SK-N-SH (cell line): Measurements from ENCODE around the gene PLLP. TPM values are rescaled to one million over a fixed set of nuclear protein-coding genes. Genes with fewer than 3 reads are reported as not detected.

Experiments used
- CTCF ChIA-PET: fragments of 300-600, 350-600 bp; formaldehyde crosslinking; extraction: SDS; loops from one replicate; lab custom pipeline; 2021; lab: Yijun Ruan, JAX
- POLR2A ChIA-PET: fragments of 350-600 bp; sonication (Branson Sonifier 250); formaldehyde crosslinking; extraction: SDS; loops from one replicate; lab custom pipeline; 2020; ENCODE audit warnings: antibody characterized with exemption, inconsistent platforms; lab: Yijun Ruan, JAX
- DNase-seq: peaks from one replicate; pipeline ENCODE4 v3.0.0; 2012
- H2AFZ ChIP-seq: fragments of 200-600 bp; sonication (generic); 2 replicates; pipeline ENCODE4 v1.8.1; 2016; ENCODE audit warnings: antibody characterized with exemption, mild to moderate bottlenecking, low read depth
- H3F3A ChIP-seq: fragments of 200-600 bp; sonication (generic); replicated peaks from 2 replicates; pipeline ENCODE3; 2016; ENCODE audit warnings: antibody characterized with exemption, mild to moderate bottlenecking; ENCODE audit not compliant: insufficient read depth
- H3K27ac ChIP-seq, 2 experiments: fragments of 200-500 bp in 1 of 2; fragments of 200-600 bp in 1 of 2; sonication (Bioruptor generic) in 1 of 2; sonication (generic), shearing (Covaris generic) in 1 of 2; 2 replicates each; pipeline versions ENCODE4 v1.5.1 to v1.6.1; 2014 to 2016; ENCODE audit warnings: low read depth in 2 of 2, inconsistent platforms in 1 of 2, low read length in 1 of 2, mild to moderate bottlenecking in 1 of 2, mixed read lengths in 1 of 2
- H3K27me3 ChIP-seq: fragments of 200-600 bp; sonication (generic), shearing (Covaris generic); 2 replicates; pipeline ENCODE4 v1.6.1; 2016; ENCODE audit warnings: mixed run types; ENCODE audit not compliant: insufficient read depth
- H3K36me3 ChIP-seq, 2 experiments: fragments of 200-500 bp in 1 of 2; fragments of 200-600 bp in 1 of 2; sonication (Bioruptor generic) in 1 of 2; sonication (generic) in 1 of 2; replicated peaks in 1 of 2; 2 replicates each; pipeline versions ENCODE3 to v1.5.1; 2014 to 2016; ENCODE audit warnings: low read length in 1 of 2, mild to moderate bottlenecking in 1 of 2; ENCODE audit not compliant: insufficient read depth in 2 of 2, control insufficient read depth in 1 of 2
- H3K4me1 ChIP-seq, 2 experiments: fragments of 200-500 bp in 1 of 2; fragments of 200-600 bp in 1 of 2; sonication (Bioruptor generic) in 1 of 2; sonication (generic), shearing (Covaris generic) in 1 of 2; 2 replicates each; pipeline versions ENCODE4 v1.5.1 to v1.6.1; 2014 to 2016; ENCODE audit warnings: low read depth in 1 of 2, low read length in 1 of 2, mixed run types in 1 of 2; ENCODE audit not compliant: insufficient read depth in 2 of 2, control insufficient read depth in 1 of 2
- H3K4me2 ChIP-seq: fragments of 200-600 bp; sonication (generic), shearing (Covaris generic); 2 replicates; pipeline ENCODE4 v1.6.1; 2017; ENCODE audit warnings: mixed run types
- H3K4me3 ChIP-seq, 2 experiments: fragments of 200-500 bp in 1 of 2; fragments of 200-600 bp in 1 of 2; sonication (Bioruptor generic) in 1 of 2; sonication (generic), shearing (Covaris generic) in 1 of 2; 2 replicates each; pipeline versions ENCODE4 v1.5.1 to v1.8.1; 2014 to 2016; ENCODE audit warnings: low read depth in 2 of 2, inconsistent platforms in 1 of 2, low read length in 1 of 2, mild to moderate bottlenecking in 1 of 2, mixed read lengths in 1 of 2, moderate library complexity in 1 of 2
- H3K79me2 ChIP-seq: fragments of 200-600 bp; sonication (generic); 2 replicates; pipeline ENCODE4 v1.8.1; 2017; ENCODE audit warnings: mild to moderate bottlenecking; ENCODE audit not compliant: insufficient read depth
- H3K9ac ChIP-seq: fragments of 200-600 bp; sonication (generic); 2 replicates; pipeline ENCODE4 v1.6.1; 2017; ENCODE audit warnings: mixed run types
- H3K9me2 ChIP-seq: fragments of 200-600 bp; sonication (generic); 2 replicates; pipeline ENCODE4 v1.6.1; 2017; ENCODE audit warnings: mixed run types
- H3K9me3 ChIP-seq: fragments of 200-600 bp; sonication (generic); 2 replicates; pipeline ENCODE4 v1.6.1; 2017; ENCODE audit warnings: mixed run types, mild to moderate bottlenecking, moderate library complexity
- H4K20me1 ChIP-seq: fragments of 200-600 bp; sonication (generic); 2 replicates; pipeline ENCODE4 v1.6.1; 2017; ENCODE audit warnings: mild to moderate bottlenecking, mixed run types; ENCODE audit not compliant: insufficient read depth
- CHD2 ChIP-seq: fragments of 150-350 bp; IDR thresholded peaks from 2 replicates; pipeline ENCODE4 v1.6.1; 2018; ENCODE audit warnings: low read length; ENCODE audit not compliant: partially characterized antibody
- EZH2phosphoT487 ChIP-seq: fragments of 200-600 bp; sonication (generic); IDR thresholded peaks from 2 replicates; pipeline ENCODE4 v1.6.1; 2017; ENCODE audit warnings: low read depth, mixed run types, mild to moderate bottlenecking, antibody characterized with exemption, moderate library complexity, borderline replicate concordance
- FOXJ3 ChIP-seq: sonication (generic); formaldehyde crosslinking; IDR thresholded peaks from 2 replicates; pipeline ENCODE4 v1.5.1; 2020; ENCODE audit warnings: mild to moderate bottlenecking, missing genetic modification reagents
- FOXM1 ChIP-seq: IDR thresholded peaks from 2 replicates; pipeline ENCODE4 v1.4.0; 2012; ENCODE audit warnings: low read depth, mild to moderate bottlenecking
- GATA2 ChIP-seq: sonication (generic); formaldehyde crosslinking; IDR thresholded peaks from 2 replicates; pipeline ENCODE4 v1.5.0; 2020; ENCODE audit warnings: mild to moderate bottlenecking, missing genetic modification reagents
- JUND ChIP-seq: IDR thresholded peaks from 2 replicates; pipeline ENCODE4 v1.4.0; 2012
- MEF2A ChIP-seq: IDR thresholded peaks from 2 replicates; pipeline ENCODE4 v1.4.0; 2012; ENCODE audit warnings: low read depth, borderline replicate concordance
- RAD21 ChIP-seq: IDR thresholded peaks from 2 replicates; pipeline ENCODE4 v1.6.1; 2012; ENCODE audit warnings: mild to moderate bottlenecking, low read length
- RCOR1 ChIP-seq: fragments of 150-350 bp; IDR thresholded peaks from 2 replicates; pipeline ENCODE4 v1.6.1; 2017; ENCODE audit warnings: antibody characterized with exemption, low read length
- RFX5 ChIP-seq: IDR thresholded peaks from 2 replicates; pipeline ENCODE4 v1.6.1; 2012; ENCODE audit warnings: mild to moderate bottlenecking, improper control_type of control experiment, low read length
- RXRA ChIP-seq: IDR thresholded peaks from 2 replicates; pipeline ENCODE4 v1.4.0; 2012; ENCODE audit warnings: low read depth, mild to moderate bottlenecking, borderline replicate concordance
- SMC3 ChIP-seq: IDR thresholded peaks from 2 replicates; pipeline ENCODE4 v1.6.1; 2012; ENCODE audit warnings: low read depth, low read length, improper control_type of control experiment
- TAF1 ChIP-seq: IDR thresholded peaks from 2 replicates; pipeline ENCODE4 v1.6.1; 2012; ENCODE audit warnings: low read depth, mild to moderate bottlenecking, low read length, moderate library complexity, borderline replicate concordance
- TCF12 ChIP-seq: IDR thresholded peaks from 2 replicates; pipeline ENCODE4 v1.4.0; 2012
- TEAD4 ChIP-seq: IDR thresholded peaks from 2 replicates; pipeline ENCODE4 v1.4.0; 2012; ENCODE audit warnings: mild to moderate bottlenecking, borderline replicate concordance; ENCODE audit not compliant: insufficient read depth
- YY1 ChIP-seq: IDR thresholded peaks from 2 replicates; pipeline ENCODE4 v1.4.0; 2012; ENCODE audit warnings: low read depth, mild to moderate bottlenecking
- WGBS: methylation state at CpG from one replicate; pipeline ENCODE4 v1.1.6; 2017; ENCODE audit warnings: low lambda C conversion rate; 5-methylcytosine and 5-hydroxymethylcytosine counted together
- polyA plus RNA-seq, 3 experiments: library from polyadenylated mRNA; depleted of rRNA; stranded (reverse); fragments of >200 nt; gene quantifications; 2 replicates each; pipeline ENCODE4 v1.2.3, GENCODE V29; 2012
- TF ChIP-seq, protein P1 (sequence below): IDR thresholded peaks from 2 replicates; pipeline ENCODE4 v1.4.0; 2012; ENCODE audit warnings: low read depth, borderline replicate concordance
- TF ChIP-seq, protein P2 (sequence below): IDR thresholded peaks from 2 replicates; pipeline ENCODE4 v1.4.0; 2012; ENCODE audit warnings: low read depth
- TF ChIP-seq, protein P3 (sequence below): fragments of 150-350 bp; IDR thresholded peaks from 2 replicates; pipeline ENCODE4 v1.6.1; 2017; ENCODE audit warnings: antibody characterized with exemption, low read length, low read depth, borderline replicate concordance
- TF ChIP-seq, protein P4 (sequence below): fragments of 150-350 bp; IDR thresholded peaks from 2 replicates; pipeline ENCODE4 v1.6.1; 2016; ENCODE audit warnings: mild to moderate bottlenecking, low read depth, low read length

The PLLP gene
- polyA plus RNA-seq, 1 of the 3 experiments (the other 2 are of a cell fraction): 1.3 TPM

DNA sequence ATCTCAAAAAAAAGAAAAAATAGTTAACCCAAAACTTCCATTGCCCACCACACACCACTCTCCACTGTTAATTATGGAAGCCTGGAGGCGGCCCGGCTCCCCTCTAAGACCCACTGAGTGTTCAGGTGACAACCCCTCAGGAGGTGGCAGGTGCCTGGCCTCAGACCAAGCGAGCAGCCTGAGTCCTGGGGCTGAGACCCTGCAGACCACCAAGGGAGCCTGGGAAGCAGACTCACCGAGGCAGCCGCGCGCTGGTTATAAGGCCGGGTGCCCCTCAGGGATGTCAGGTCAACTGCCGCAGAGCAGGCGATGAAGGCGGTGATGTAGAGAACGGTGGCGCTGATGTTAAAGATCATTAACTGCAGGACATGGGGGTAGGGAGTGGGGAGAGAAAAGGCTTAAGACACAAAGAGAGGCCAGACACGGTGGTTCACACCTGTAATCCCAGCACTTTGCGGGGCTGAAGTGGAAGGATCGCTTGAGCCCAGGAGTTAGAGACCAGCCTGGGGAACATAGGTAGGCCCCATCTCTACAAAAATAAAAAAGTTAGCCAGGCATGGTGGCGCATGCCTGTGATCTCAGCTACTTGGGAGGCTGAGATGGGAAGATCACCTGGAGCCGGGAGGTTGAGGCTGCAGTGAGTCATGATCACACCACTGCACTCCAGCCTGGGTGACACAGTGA is 26.1 kb downstream of the PLLP start:
- H3K79me2 ChIP-seq: no peaks in the 10 kb centered on the region
- H3K9ac ChIP-seq: no peak overlapping the region
- no peak overlapping the region for H3K4me2 ChIP-seq
- WGBS: 95% methylated on average over 16 of the region's 18 CpGs
- no peak for DNase-seq
- ChIA-PET CTCF (no interaction called here), POLR2A (no interaction called here)
- H3K4me3 ChIP-seq: no peak overlapping the region
- H3F3A ChIP-seq: peaks cover 2% of the 10 kb centered on the region
- H3K9me3 ChIP-seq: no peaks in the 10 kb centered on the region
- no peaks in the 10 kb centered on the region for H3K9me2 ChIP-seq
- TF ChIP-seq GATA2 (CRISPR knock-in tag) (no peak), JUND (no peak), YY1 (no peak), FOXJ3 (no peak), RXRA (no peak), RCOR1 (no peak), SMC3 (no peak), MEF2A (no peak), TEAD4 (no peak), TCF12 (no peak)
- TF ChIP-seq, protein P1, sequence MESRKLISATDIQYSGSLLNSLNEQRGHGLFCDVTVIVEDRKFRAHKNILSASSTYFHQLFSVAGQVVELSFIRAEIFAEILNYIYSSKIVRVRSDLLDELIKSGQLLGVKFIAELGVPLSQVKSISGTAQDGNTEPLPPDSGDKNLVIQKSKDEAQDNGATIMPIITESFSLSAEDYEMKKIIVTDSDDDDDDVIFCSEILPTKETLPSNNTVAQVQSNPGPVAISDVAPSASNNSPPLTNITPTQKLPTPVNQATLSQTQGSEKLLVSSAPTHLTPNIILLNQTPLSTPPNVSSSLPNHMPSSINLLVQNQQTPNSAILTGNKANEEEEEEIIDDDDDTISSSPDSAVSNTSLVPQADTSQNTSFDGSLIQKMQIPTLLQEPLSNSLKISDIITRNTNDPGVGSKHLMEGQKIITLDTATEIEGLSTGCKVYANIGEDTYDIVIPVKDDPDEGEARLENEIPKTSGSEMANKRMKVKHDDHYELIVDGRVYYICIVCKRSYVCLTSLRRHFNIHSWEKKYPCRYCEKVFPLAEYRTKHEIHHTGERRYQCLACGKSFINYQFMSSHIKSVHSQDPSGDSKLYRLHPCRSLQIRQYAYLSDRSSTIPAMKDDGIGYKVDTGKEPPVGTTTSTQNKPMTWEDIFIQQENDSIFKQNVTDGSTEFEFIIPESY: no peak
- TF ChIP-seq, protein P2, sequence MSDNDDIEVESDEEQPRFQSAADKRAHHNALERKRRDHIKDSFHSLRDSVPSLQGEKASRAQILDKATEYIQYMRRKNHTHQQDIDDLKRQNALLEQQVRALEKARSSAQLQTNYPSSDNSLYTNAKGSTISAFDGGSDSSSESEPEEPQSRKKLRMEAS: no peak
- TF ChIP-seq, protein P3, sequence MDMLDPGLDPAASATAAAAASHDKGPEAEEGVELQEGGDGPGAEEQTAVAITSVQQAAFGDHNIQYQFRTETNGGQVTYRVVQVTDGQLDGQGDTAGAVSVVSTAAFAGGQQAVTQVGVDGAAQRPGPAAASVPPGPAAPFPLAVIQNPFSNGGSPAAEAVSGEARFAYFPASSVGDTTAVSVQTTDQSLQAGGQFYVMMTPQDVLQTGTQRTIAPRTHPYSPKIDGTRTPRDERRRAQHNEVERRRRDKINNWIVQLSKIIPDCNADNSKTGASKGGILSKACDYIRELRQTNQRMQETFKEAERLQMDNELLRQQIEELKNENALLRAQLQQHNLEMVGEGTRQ: no peak
- H2AFZ ChIP-seq: no peak overlapping the region
- peaks cover 7 to 8% of the 10 kb centered on the region in 2 experiments; a peak in 2 of 4 replicates for H3K4me1 ChIP-seq
- H4K20me1 ChIP-seq: no peaks in the 10 kb centered on the region
- peaks cover 0 to 4% of the 10 kb centered on the region in 2 experiments for H3K36me3 ChIP-seq
- H3K27ac ChIP-seq: no peak overlapping the region
- no peaks in the 10 kb centered on the region for H3K27me3 ChIP-seq

DNA sequence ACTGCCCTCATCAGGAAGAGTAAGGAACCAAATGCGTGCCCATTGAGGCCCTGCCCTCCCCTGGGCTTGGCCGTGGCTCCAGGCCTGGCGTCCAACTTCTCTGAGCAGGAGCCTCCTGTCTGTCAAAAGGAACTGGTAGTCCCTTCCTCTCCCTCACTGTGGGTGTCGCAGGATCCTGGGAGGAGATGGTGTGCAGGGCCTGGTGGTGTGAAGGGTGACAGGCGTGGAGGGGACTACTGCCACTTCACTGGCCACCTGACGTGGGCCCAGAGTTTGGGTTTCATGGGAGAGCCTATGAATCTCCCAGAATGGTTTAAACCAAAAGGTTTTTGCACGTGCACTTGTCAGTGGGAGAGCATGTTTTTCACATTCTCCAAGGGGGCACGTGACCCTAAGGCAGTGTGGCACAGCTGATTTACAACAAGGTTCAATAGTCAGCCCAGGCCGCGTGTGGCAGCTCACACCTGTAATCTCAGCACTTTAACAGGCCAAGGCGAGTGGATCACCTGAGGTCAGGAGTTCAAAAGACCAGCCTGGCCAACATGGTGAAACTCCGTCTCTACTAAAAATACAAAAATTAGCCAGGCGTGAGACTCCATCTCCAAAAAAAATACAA is 26.9 kb downstream of the PLLP start:
- H3F3A ChIP-seq: peaks cover 2% of the 10 kb centered on the region
- no peak for DNase-seq
- no peaks in the 10 kb centered on the region for H3K9me3 ChIP-seq
- no peak overlapping the region for H2AFZ ChIP-seq
- H3K4me1 ChIP-seq: peaks cover 0 to 8% of the 10 kb centered on the region in 2 experiments; a peak in 2 of 4 replicates
- no peaks in the 10 kb centered on the region for H3K9me2 ChIP-seq
- H3K27ac ChIP-seq: no peak overlapping the region
- no peak overlapping the region for H3K4me2 ChIP-seq
- ChIA-PET CTCF (interaction anchor here (1.9 kb wide), 1 partner anchor 18 kb away, joined by 4 read pairs; no protein-coding TSS in a partner anchor), POLR2A (no interaction called here)
- peaks cover 6% of the 10 kb centered on the region in 2 experiments for H3K36me3 ChIP-seq
- H4K20me1 ChIP-seq: no peaks in the 10 kb centered on the region
- H3K4me3 ChIP-seq: no peak overlapping the region
- WGBS: 96% methylated on average over 9 of the region's 13 CpGs
- no peak overlapping the region for H3K9ac ChIP-seq
- no peaks in the 10 kb centered on the region for H3K27me3 ChIP-seq
- no peaks in the 10 kb centered on the region for H3K79me2 ChIP-seq
- TF ChIP-seq RAD21 (no peak), TEAD4 (no peak), CHD2 (no peak), GATA2 (CRISPR knock-in tag) (no peak), RFX5 (no peak), FOXJ3 (no peak), JUND (no peak), TAF1 (no peak), EZH2phosphoT487 (no peak), FOXM1 (no peak)
- TF ChIP-seq, protein P4, sequence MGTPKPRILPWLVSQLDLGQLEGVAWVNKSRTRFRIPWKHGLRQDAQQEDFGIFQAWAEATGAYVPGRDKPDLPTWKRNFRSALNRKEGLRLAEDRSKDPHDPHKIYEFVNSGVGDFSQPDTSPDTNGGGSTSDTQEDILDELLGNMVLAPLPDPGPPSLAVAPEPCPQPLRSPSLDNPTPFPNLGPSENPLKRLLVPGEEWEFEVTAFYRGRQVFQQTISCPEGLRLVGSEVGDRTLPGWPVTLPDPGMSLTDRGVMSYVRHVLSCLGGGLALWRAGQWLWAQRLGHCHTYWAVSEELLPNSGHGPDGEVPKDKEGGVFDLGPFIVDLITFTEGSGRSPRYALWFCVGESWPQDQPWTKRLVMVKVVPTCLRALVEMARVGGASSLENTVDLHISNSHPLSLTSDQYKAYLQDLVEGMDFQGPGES: no peak
- TF ChIP-seq, protein P3: no peak
